C4-2B (cell line): ENCODE data around the gene FAM43B.

Experiments used
- H3K27ac ChIP-seq: fragments of 450-650 bp; 2 replicates; pipeline ENCODE4 v1.5.1; 2017
- CTCF ChIP-seq: fragments of 450-650 bp; conservative IDR thresholded peaks from 2 replicates; pipeline ENCODE4 v1.5.1; 2017; ENCODE audit warnings: mild to moderate bottlenecking
- ZFX ChIP-seq: fragments of 450-650 bp; IDR thresholded peaks from 2 replicates; pipeline ENCODE4 v1.6.1; 2017

Gene FAM43B

GRCh38 chr1:20597650-20598049, 45.3 kb downstream of the FAM43B start:
- no peak for TF ChIP-seq CTCF
- TF ChIP-seq ZFX = no peak
- H3K27ac ChIP-seq = no peak overlapping the region

DNA sequence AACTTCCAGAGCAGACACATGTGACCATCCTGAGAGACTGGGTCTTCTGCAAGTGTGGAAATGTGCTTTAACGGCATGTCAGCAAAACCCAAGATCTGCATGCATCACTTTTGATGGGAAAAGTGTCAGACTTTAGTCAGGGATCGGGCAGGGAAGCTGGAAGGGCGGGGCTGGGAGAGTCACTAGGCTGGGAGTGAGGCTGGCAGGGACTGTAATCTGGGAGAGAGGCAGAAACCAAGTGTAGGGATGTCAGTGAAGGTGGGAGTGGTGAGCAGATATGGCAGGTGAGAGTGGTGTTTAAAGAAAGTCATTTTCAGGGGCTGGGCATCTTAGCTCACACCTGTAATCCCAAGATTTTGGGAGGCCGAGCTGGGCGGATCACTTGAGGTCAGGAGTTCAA, 47.8 kb downstream of the FAM43B start:
- TF ChIP-seq ZFX (no peak), CTCF (no peak)

GRCh38 chr1:20601129-20601825, 48.9 kb downstream of the FAM43B start:
- no peak overlapping the region for H3K27ac ChIP-seq
- TF ChIP-seq ZFX = no peak
- TF ChIP-seq CTCF = no peak

More for the DNA sequence above, 47.8 kb downstream of the FAM43B start:
- no peak overlapping the region for H3K27ac ChIP-seq

DNA sequence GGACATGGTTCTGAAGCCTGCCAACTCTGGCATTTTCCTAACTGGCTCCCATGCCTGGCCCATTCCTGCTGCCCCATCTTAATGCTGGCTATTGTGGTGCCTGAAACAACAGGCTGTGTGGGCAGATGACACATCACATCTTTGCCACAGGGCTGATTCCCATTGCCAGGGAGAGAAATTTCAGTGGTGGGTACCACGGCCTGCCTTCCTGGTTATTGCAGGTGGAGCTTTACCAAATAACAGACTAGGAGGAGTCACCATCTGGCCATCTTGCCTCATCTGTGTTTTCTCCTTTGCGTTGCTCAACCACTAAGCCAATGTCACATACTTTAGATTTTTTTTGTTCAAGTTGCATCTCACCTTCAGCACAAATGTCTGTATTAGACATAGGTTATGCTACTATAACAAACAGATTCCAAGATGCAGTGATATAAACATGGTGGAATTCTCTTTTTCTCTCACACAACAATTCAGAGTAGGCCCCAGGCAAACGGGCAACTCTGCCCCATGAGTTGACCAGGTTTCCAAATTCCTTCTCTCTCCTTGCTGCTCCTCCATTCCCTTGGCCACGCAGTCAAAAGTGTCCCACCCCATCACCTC, 50.6 kb downstream of the FAM43B start:
- no peak overlapping the region for H3K27ac ChIP-seq
- no peak for TF ChIP-seq CTCF

DNA sequence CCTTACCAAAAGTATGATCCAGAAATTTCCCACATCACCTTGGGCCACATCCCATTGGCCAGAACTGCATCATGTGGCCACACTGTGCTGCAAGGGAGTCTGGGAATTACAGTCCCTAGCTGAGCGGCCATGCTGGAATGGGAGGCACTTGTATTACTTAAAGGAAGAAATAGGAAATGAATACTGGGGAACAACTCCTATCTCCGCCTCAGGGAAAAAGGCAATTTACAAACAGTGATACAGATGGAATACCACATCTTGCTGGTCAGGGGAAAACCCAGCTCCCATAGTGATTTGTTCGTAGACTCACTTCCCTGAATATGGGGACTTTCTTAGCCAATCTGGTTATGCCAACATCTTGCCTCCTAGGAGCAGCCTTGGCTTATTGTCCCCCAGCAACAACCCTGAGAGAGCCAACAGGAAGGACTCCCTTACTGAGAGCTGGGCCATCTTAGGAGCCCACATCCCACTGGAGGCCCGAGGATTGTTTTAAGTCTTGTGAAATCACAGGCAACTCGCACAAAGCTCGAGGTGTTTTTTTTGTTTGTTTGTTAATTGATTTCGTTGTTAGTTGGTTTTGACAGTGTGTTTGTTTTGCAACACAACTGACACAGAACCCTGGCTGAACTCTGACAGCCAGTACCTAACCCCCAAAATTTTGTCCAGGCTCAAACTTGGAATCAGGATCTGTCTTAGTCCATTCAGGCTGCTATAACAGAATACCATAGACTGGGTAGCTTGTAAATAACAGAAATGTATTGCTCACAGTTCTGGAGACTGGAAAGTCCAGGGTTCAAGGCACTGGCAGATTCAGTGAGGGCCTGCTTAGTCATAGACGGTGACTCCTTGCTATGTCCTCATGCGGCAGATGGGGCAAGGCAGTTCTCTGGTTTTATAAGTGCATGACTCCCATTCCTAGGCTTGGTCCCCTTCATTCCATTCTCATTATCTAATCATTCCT, 51.4 kb downstream of the FAM43B start:
- no peak overlapping the region for H3K27ac ChIP-seq
- no peak for TF ChIP-seq CTCF
- no peak for TF ChIP-seq ZFX
